ENCODE data around the gene CTNS. TPM values are rescaled to one million over a fixed set of nuclear protein-coding genes. Genes with fewer than 3 reads are reported as not detected.

Gene CTNS
- total RNA-seq, 1 experiment from 2014 or later = 20.4 TPM

DNA sequence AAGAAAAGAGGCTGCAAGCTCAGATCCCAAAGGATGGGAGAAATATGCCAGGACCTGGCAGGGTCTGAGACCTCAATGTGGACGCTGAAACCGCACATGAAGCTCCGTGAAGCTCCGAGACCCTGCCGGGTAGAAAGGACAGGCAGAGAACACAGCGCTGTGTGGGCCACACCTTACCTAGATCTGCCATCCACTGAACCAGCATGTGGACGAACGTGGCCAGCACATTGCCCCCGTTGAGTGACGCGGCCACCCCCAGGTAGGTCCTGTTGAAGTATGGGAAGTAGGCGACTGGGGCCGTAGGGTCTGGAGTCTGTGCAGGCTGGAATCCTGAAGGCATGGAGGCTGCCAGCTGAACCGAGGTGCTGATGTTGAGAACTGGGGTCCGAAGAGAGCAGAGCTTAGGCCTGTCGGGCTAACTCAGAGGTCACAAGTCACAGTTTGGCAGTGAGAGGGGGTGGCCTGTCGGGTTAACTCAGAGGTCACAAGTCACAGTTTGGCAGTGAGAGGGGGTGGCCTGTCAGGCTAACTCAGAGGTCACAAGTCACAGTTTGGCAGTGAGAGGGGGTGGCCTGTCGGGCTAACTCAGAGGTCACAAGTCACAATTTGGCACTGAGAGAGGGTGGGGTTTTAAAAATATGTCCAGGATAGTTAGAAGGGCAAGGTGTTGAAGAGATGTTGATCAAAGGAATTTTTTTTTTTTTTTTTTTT is 21.2 kb upstream of the CTNS start:
- ChIA-PET POLR2A (no interaction called here), CTCF (no interaction called here)
- H3K36me3 ChIP-seq (ENCODE audit: control insufficient read depth, insufficient read depth, low read length) = peaks cover 2% of the 10 kb centered on the region; the same call in 1 of the 2 replicates
- H3K4me1 ChIP-seq (ENCODE audit: control insufficient read depth, insufficient read depth, low read length) = no peaks in the 10 kb centered on the region
- H3K27me3 ChIP-seq (ENCODE audit: control insufficient read depth, insufficient read depth, low read length) = no peaks in the 10 kb centered on the region
- no peaks in the 10 kb centered on the region for H3K9me3 ChIP-seq (ENCODE audit: control insufficient read depth, insufficient read depth, low read depth, low read length)
- DNase-seq (ENCODE audit: low read depth, low spot score) = no peak
- in situ Hi-C loops (cut with HindIII; ENCODE audit: low pct_unique_long_range_greater_than_20kb, low sequenced_read_pairs) = no loop called here
- BruUV-seq (replicated peaks) = no TSS peak
- no peak overlapping the region for H3K4me3 ChIP-seq (ENCODE audit: low read depth in 2 of 2, low read length in 2 of 2)
- no peak for ATAC-seq
- intact Hi-C loops (cut with micrococcal nuclease; ENCODE audit: unreplicated experiment) = no loop called here
- TF ChIP-seq POLR2AphosphoS5 (IDR thresholded peaks at IDR 0.05; ENCODE audit: low read depth, low read length) = no peak
- no peak overlapping the region for H3K27ac ChIP-seq (ENCODE audit: low read length)

DNA sequence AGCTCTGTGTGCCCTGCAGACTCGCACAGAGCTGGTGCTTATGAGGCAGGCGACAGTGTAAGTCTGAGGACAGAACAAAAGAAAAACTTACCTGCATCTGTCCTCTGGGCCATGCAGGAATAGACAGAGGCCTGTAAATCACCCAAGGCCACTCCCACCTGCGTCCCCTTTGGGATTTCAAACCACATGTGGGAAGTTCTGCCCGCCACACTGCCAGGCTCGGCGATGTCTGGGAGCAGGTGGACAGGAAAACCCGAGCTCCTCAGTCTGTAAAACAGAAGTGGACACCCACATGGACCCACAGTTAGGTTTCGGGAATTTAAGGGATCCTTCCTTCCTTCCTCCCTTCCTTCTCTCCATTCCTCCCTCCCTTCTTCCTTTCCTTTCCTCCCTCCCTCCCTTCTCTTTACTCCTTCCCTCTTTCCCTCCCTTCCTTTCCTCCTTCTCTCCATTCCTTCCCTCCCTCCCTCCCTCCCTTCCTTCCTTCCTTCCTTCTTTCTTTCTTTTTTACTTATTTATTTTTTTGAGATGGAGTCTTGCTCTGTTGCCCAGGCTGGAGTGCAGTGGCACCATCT is 15.3 kb upstream of the CTNS start:
- ATAC-seq (no peak), DNase-seq (ENCODE audit: low read depth, low spot score) (no peak)
- POLR2A ChIA-PET = no interaction called here
- BruUV-seq (replicated peaks) = no TSS peak
- H3K4me1 ChIP-seq (ENCODE audit: control insufficient read depth, insufficient read depth, low read length) = no peaks in the 10 kb centered on the region
- CTCF ChIA-PET = no interaction called here
- H3K4me3 ChIP-seq (ENCODE audit: low read depth in 2 of 2, low read length in 2 of 2) = no peak overlapping the region
- TF ChIP-seq SIN3A (IDR thresholded peaks at IDR 0.05; ENCODE audit: borderline replicate concordance, insufficient read depth, low read depth, low read length) (no peak), POLR2AphosphoS5 (IDR thresholded peaks at IDR 0.05; ENCODE audit: low read depth, low read length) (no peak), TCF7L2 (IDR thresholded peaks at IDR 0.05; ENCODE audit: low read depth, low read length) (no peak)
- TF ChIP-seq, protein P1, sequence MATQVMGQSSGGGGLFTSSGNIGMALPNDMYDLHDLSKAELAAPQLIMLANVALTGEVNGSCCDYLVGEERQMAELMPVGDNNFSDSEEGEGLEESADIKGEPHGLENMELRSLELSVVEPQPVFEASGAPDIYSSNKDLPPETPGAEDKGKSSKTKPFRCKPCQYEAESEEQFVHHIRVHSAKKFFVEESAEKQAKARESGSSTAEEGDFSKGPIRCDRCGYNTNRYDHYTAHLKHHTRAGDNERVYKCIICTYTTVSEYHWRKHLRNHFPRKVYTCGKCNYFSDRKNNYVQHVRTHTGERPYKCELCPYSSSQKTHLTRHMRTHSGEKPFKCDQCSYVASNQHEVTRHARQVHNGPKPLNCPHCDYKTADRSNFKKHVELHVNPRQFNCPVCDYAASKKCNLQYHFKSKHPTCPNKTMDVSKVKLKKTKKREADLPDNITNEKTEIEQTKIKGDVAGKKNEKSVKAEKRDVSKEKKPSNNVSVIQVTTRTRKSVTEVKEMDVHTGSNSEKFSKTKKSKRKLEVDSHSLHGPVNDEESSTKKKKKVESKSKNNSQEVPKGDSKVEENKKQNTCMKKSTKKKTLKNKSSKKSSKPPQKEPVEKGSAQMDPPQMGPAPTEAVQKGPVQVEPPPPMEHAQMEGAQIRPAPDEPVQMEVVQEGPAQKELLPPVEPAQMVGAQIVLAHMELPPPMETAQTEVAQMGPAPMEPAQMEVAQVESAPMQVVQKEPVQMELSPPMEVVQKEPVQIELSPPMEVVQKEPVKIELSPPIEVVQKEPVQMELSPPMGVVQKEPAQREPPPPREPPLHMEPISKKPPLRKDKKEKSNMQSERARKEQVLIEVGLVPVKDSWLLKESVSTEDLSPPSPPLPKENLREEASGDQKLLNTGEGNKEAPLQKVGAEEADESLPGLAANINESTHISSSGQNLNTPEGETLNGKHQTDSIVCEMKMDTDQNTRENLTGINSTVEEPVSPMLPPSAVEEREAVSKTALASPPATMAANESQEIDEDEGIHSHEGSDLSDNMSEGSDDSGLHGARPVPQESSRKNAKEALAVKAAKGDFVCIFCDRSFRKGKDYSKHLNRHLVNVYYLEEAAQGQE (IDR thresholded peaks at IDR 0.05; ENCODE audit: insufficient read depth in 1 of 2, low read depth in 2 of 2, low read length in 1 of 2) = no peak
- in situ Hi-C loops (cut with HindIII; ENCODE audit: low pct_unique_long_range_greater_than_20kb, low sequenced_read_pairs) = no loop called here
- intact Hi-C loops (cut with micrococcal nuclease; ENCODE audit: unreplicated experiment) = no loop called here
- no peaks in the 10 kb centered on the region for H3K9me3 ChIP-seq (ENCODE audit: control insufficient read depth, insufficient read depth, low read depth, low read length)
- H3K36me3 ChIP-seq (ENCODE audit: control insufficient read depth, insufficient read depth, low read length) = peaks cover 2% of the 10 kb centered on the region; the same call in 1 of the 2 replicates
- H3K27ac ChIP-seq (ENCODE audit: low read length) = no peak overlapping the region
- H3K27me3 ChIP-seq (ENCODE audit: control insufficient read depth, insufficient read depth, low read length) = no peaks in the 10 kb centered on the region

DNA sequence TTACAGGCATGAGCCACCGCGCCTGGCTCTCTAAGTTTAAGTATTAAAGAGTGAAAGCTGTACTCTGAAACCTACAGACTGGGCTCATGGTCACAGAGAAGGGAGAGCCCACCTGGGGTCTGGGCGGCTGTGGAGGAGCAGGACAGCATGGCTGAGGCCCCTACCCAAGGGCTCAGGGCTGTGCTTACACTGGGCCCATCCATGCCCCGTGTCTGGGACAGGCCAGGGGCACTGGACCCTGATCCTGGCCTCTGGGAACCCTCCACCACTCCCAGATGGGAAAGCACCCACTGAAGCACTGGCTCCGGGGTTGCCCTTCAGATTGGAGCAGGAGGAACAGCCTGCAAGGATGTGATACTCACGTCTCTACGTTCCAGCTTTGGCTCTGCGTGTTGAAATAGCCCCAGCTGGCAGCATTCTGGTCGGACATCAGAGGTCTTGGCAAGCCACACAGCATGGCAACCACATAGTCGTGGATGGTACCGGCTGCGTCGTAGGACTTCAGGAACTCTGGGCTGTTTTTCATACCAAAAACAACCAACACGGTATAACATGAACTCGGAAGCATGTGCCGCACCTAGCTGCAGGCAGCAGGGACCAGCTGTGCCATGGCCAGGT is 13.5 kb upstream of the CTNS start:
- Histone ChIP-seq H3K27ac (ENCODE audit: low read length) (no peak overlapping the region), H3K27me3 (ENCODE audit: control insufficient read depth, insufficient read depth, low read length) (no peaks in the 10 kb centered on the region), H3K36me3 (ENCODE audit: control insufficient read depth, insufficient read depth, low read length) (peaks cover 2% of the 10 kb centered on the region; the same call in 1 of the 2 replicates), H3K4me3 (ENCODE audit: low read depth in 2 of 2, low read length in 2 of 2) (no peak overlapping the region), H3K4me1 (ENCODE audit: control insufficient read depth, insufficient read depth, low read length) (no peaks in the 10 kb centered on the region), H3K9me3 (ENCODE audit: control insufficient read depth, insufficient read depth, low read depth, low read length) (no peaks in the 10 kb centered on the region)
- intact Hi-C loops (cut with micrococcal nuclease; ENCODE audit: unreplicated experiment) (no loop called here), in situ Hi-C loops (cut with HindIII; ENCODE audit: low pct_unique_long_range_greater_than_20kb, low sequenced_read_pairs) (no loop called here)
- BruUV-seq (replicated peaks) = no TSS peak
- TF ChIP-seq, protein P2, sequence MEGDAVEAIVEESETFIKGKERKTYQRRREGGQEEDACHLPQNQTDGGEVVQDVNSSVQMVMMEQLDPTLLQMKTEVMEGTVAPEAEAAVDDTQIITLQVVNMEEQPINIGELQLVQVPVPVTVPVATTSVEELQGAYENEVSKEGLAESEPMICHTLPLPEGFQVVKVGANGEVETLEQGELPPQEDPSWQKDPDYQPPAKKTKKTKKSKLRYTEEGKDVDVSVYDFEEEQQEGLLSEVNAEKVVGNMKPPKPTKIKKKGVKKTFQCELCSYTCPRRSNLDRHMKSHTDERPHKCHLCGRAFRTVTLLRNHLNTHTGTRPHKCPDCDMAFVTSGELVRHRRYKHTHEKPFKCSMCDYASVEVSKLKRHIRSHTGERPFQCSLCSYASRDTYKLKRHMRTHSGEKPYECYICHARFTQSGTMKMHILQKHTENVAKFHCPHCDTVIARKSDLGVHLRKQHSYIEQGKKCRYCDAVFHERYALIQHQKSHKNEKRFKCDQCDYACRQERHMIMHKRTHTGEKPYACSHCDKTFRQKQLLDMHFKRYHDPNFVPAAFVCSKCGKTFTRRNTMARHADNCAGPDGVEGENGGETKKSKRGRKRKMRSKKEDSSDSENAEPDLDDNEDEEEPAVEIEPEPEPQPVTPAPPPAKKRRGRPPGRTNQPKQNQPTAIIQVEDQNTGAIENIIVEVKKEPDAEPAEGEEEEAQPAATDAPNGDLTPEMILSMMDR (IDR thresholded peaks at IDR 0.05) = no peak
- no peak for TF ChIP-seq POLR2AphosphoS5 (IDR thresholded peaks at IDR 0.05; ENCODE audit: low read depth, low read length)
- TF ChIP-seq TCF7L2 (IDR thresholded peaks at IDR 0.05; ENCODE audit: low read depth, low read length) = no peak
- TF ChIP-seq SIN3A (IDR thresholded peaks at IDR 0.05; ENCODE audit: borderline replicate concordance, insufficient read depth, low read depth, low read length) = no peak
- TF ChIP-seq, protein P1 (IDR thresholded peaks at IDR 0.05; ENCODE audit: insufficient read depth in 1 of 2, low read depth in 2 of 2, low read length in 1 of 2) = no peak
- ATAC-seq = no peak
- ChIA-PET POLR2A (no interaction called here), CTCF (no interaction called here)
- DNase-seq (ENCODE audit: low read depth, low spot score) = no peak

All from Panc1 (cell line).